NCI-H510A treated with DMSO at 0.1 percent for 48 hours (cell line): Measurements from ENCODE around the gene KIF1C.
"Not testable (repeated sequence)": the region's sequence is repeated elsewhere in the genome, so short reads cannot be mapped to it uniquely, and the experiment has no call there.

Experiments used
- DNase-seq: peaks from one replicate; lab custom pipeline; 2025; lab: John Stamatoyannopoulos, UW

The KIF1C gene

GRCh38 chr17:5002121-5002788, 4.5 kb downstream of the KIF1C start:
- DNase-seq: no peak

GRCh38 chr17:5003214-5003867, 5.6 kb downstream of the KIF1C start:
- DNase-seq: no peak

GRCh38 chr17:5011928-5012327, 14.2 kb downstream of the KIF1C start:
- no peak for DNase-seq

- no peak for DNase-seq
Measured at GRCh38 chr17:5014357-5014756, 16.6 kb downstream of the KIF1C start.

- no peak for DNase-seq
Measured at GRCh38 chr17:5019475-5019956, 21.8 kb downstream of the KIF1C start.

GRCh38 chr17:5020502-5021023, 22.8 kb downstream of the KIF1C start:
- no peak for DNase-seq

- DNase-seq: no peak
Measured at GRCh38 chr17:5022171-5022711, 24.5 kb downstream of the KIF1C start.

GRCh38 chr17:5023588-5024147, 25.9 kb downstream of the KIF1C start:
- DNase-seq: no peak

- DNase-seq: no peak
Measured at GRCh38 chr17:5024604-5025003, 26.9 kb downstream of the KIF1C start.

GRCh38 chr17:5027299-5027698, 29.5 kb downstream of the KIF1C start:
- DNase-seq: no peak

GRCh38 chr17:5027916-5028315, 30.2 kb downstream of the KIF1C start:
- DNase-seq: no peak

GRCh38 chr17:5030168-5030567, 32.4 kb downstream of the KIF1C start:
- not testable (repeated sequence) for DNase-seq

- peak; percentile 57 for DNase-seq
Measured at GRCh38 chr17:5031365-5032082, 33.8 kb downstream of the KIF1C start.

- no peak for DNase-seq
Measured at GRCh38 chr17:5032865-5033264, 35.1 kb downstream of the KIF1C start.

- DNase-seq: no peak
Measured at GRCh38 chr17:5033352-5034015, 35.7 kb downstream of the KIF1C start.

GRCh38 chr17:5034063-5034462, 36.3 kb downstream of the KIF1C start:
- DNase-seq: no peak

- DNase-seq: no peak
Measured at GRCh38 chr17:5034651-5035050, 36.9 kb downstream of the KIF1C start.

- no peak for DNase-seq
Measured at GRCh38 chr17:5035315-5035714, 37.6 kb downstream of the KIF1C start, which contains the start of gene SLC52A1. SLC52A1 (minus strand) TSS chr17:5035426; CDS start chr17:5034606, 820 bp downstream.

GRCh38 chr17:5042157-5043022, 44.6 kb downstream of the KIF1C start:
- DNase-seq: no peak

GRCh38 chr17:5043524-5043923, 45.8 kb downstream of the KIF1C start:
- DNase-seq: no peak
